HG03558 (cell line): Measurements from ENCODE around the gene PARD6B.
"Not testable (repeated sequence)": the region's sequence is repeated elsewhere in the genome, so short reads cannot be mapped to it uniquely, and the experiment has no call there.

Experiments
- ATAC-seq: cut with Tn5 transposase; IDR thresholded peaks from one replicate; pipeline ENCODE4 v1.9.1; 2021; ENCODE audit warnings: moderate number of reproducible peaks; ENCODE audit not compliant: unreplicated experiment; ENCODE audit errors: extremely low read depth

The PARD6B gene

GRCh38 chr20:50768991-50769390, 37.6 kb downstream of the PARD6B start:
- ATAC-seq, result not testable (repeated sequence)

GRCh38 chr20:50769551-50770085, 38.2 kb downstream of the PARD6B start:
- ATAC-seq, result not testable (repeated sequence)

GRCh38 chr20:50771419-50772080, 40.2 kb downstream of the PARD6B start:
- not testable (repeated sequence) for ATAC-seq

- no peak for ATAC-seq
These were observed 41.2 kb downstream of the PARD6B start for GRCh38 chr20:50772420-50773185.

- ATAC-seq, result no peak
These were observed 43.1 kb downstream of the PARD6B start for GRCh38 chr20:50774515-50774914.

GRCh38 chr20:50776122-50776817, 44.9 kb downstream of the PARD6B start:
- no peak for ATAC-seq

- ATAC-seq, result no peak
These were observed 46.0 kb downstream of the PARD6B start for GRCh38 chr20:50777373-50777772.

- not testable (repeated sequence) for ATAC-seq
These were observed 47.6 kb downstream of the PARD6B start for GRCh38 chr20:50778994-50779393.

GRCh38 chr20:50783390-50783789, 52.0 kb downstream of the PARD6B start:
- ATAC-seq, result no peak

- no peak for ATAC-seq
These were observed 52.5 kb downstream of the PARD6B start for GRCh38 chr20:50783903-50784302.

GRCh38 chr20:50784464-50784863, 53.1 kb downstream of the PARD6B start:
- no peak for ATAC-seq

- no peak for ATAC-seq
These were observed 55.3 kb downstream of the PARD6B start for GRCh38 chr20:50786703-50787102.

GRCh38 chr20:50787181-50787580, 55.8 kb downstream of the PARD6B start:
- ATAC-seq, result no peak

- ATAC-seq, result no peak
These were observed 56.9 kb downstream of the PARD6B start for GRCh38 chr20:50788045-50788991.

- no peak for ATAC-seq
These were observed 58.7 kb downstream of the PARD6B start for GRCh38 chr20:50789968-50790650.

GRCh38 chr20:50790651-50791277, 59.4 kb downstream of the PARD6B start:
- ATAC-seq, result no peak

- ATAC-seq, result no peak
These were observed 61.6 kb downstream of the PARD6B start for GRCh38 chr20:50792708-50793574.

GRCh38 chr20:50793575-50794016, 62.2 kb downstream of the PARD6B start:
- ATAC-seq, result not testable (repeated sequence)
